GM12865 (cell line): ENCODE results near the gene SLC35G6.

Source experiments
- DNase-seq: peaks from one replicate; pipeline ENCODE4 v3.0.0; 2010; ENCODE audit warnings: low read depth
- H3K4me3 ChIP-seq: 2 replicates; pipeline ENCODE4 v1.5.1; 2011; ENCODE audit warnings: mild to moderate bottlenecking, low read depth, low read length, control low read depth
- TF ChIP-seq, protein P1 (sequence below): IDR thresholded peaks from 2 replicates; pipeline ENCODE4 v1.5.1; 2011; ENCODE audit warnings: low read length, control low read depth, low read depth, inconsistent platforms; ENCODE audit not compliant: insufficient read depth; ENCODE audit errors: missing control alignments

SLC35G6 gene

DNA sequence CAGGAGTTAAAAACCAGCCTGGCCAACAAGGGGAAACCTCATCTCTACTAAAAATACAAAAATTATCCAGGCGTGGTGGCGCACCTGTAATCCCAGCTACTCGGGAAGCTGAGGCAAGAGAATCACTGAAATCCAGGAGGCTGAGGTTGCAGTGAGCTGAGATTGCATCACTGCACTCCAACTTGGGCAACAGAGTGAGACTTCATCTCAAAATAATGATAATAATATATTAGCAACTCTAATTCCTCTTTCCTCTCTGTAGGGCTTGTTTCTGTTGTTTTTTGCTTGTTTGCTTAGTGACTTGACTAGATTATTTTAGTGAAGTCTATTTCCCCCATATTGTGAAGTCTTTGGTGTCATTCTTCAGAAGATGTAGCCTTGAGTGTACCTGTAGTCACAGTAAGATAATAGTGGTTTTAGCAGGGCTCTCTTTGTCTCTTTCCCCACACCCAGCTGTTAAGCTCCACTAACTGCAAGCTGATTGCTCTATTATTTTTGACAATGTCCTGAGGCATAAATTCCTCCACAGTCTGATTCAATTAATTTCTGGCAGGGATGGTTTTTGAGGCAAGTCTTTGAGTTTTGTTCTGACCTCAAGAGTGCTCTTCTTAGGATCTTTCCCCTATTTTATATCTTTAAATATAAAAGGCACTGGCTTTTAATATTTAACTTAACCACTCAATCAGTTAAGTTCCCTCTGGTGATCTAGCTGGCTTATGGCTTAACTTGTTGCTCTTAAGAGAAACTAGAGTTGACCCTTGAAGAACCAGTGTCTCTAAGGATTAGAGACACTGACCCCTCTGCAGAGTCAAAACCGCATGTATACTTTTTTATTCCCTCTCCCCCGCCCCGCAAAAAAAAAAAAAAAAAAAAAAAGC, 49.0 kb downstream of the SLC35G6 start:
- H3K4me3 ChIP-seq, result no peak overlapping the region
- TF ChIP-seq, protein P1, sequence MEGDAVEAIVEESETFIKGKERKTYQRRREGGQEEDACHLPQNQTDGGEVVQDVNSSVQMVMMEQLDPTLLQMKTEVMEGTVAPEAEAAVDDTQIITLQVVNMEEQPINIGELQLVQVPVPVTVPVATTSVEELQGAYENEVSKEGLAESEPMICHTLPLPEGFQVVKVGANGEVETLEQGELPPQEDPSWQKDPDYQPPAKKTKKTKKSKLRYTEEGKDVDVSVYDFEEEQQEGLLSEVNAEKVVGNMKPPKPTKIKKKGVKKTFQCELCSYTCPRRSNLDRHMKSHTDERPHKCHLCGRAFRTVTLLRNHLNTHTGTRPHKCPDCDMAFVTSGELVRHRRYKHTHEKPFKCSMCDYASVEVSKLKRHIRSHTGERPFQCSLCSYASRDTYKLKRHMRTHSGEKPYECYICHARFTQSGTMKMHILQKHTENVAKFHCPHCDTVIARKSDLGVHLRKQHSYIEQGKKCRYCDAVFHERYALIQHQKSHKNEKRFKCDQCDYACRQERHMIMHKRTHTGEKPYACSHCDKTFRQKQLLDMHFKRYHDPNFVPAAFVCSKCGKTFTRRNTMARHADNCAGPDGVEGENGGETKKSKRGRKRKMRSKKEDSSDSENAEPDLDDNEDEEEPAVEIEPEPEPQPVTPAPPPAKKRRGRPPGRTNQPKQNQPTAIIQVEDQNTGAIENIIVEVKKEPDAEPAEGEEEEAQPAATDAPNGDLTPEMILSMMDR, result no peak
- DNase-seq, result no peak
